ENCODE results near the gene CNTN6. TPM values are rescaled to one million over a fixed set of nuclear protein-coding genes. Genes with fewer than 3 reads are reported as not detected.
"Not testable (repeated sequence)": the region's sequence is repeated elsewhere in the genome, so short reads cannot be mapped to it uniquely, and the experiment has no call there.

CNTN6 gene
- total RNA-seq, 1 experiment from 2014 or later: not detected

GRCh38 chr3:1381647-1382036 lies 288.8 kb downstream of the CNTN6 start:
- no peak overlapping the region for H3K14ac ChIP-seq (ENCODE audit: insufficient read depth, low read length)
- no peak overlapping the region for H2BK20ac ChIP-seq (ENCODE audit: low read depth, low read length, poor library complexity, severe bottlenecking)
- no peak overlapping the region for H4K5ac ChIP-seq (ENCODE audit: insufficient read length, low read depth, low read length)
- no peak overlapping the region for H3K56ac ChIP-seq (ENCODE audit: insufficient read length, low read depth, low read length)
- H3K23me2 ChIP-seq (ENCODE audit: insufficient read length, low read depth, low read length, poor library complexity, severe bottlenecking): no peaks in the 10 kb centered on the region
- no peak overlapping the region for H2BK120ac ChIP-seq (ENCODE audit: low read depth, low read length, poor library complexity, severe bottlenecking)
- no peak overlapping the region for H3K4me2 ChIP-seq (ENCODE audit: insufficient read depth, insufficient read length, low read length)
- no peaks in the 10 kb centered on the region for H4K20me1 ChIP-seq (ENCODE audit: control insufficient read depth, insufficient read depth, insufficient read length)
- H3T11ph ChIP-seq (ENCODE audit: low read length): no peak overlapping the region
- H3K27ac Mint-ChIP-seq: no peak overlapping the region
- no peak overlapping the region for H3K23ac ChIP-seq (ENCODE audit: insufficient read length, low read depth, low read length)
- H2AK5ac ChIP-seq (ENCODE audit: insufficient read length, low read length): no peak overlapping the region
- DNase-seq: no peak
- no peak overlapping the region for H3K4me3 Mint-ChIP-seq
- no peak overlapping the region for H2BK5ac ChIP-seq (ENCODE audit: insufficient read length, low read length)
- peaks cover 0 to 1% (median 0%) of the 10 kb centered on the region in 3 experiments; a peak in 1 of 7 replicates for H3K36me3 Mint-ChIP-seq (ENCODE audit: insufficient read depth in 1 of 3, low read depth in 3 of 3)
- H3K79me2 ChIP-seq (ENCODE audit: insufficient read depth, low read length): no peaks in the 10 kb centered on the region
- H4K8ac ChIP-seq (replicated peaks; ENCODE audit: insufficient read length, low read depth, low read length): no peak overlapping the region
- no peak overlapping the region for H3K27ac ChIP-seq (ENCODE audit: insufficient read length, low read depth, low read length)
- no peaks in the 10 kb centered on the region for H3K27me3 Mint-ChIP-seq (ENCODE audit: low read depth)
- H3K9me3 Mint-ChIP-seq: 0 out of 5 replicates have a peak, but pooled peaks cover 1% of the 10 kb centered on the region in 2 experiments
- peaks cover 2% of the 10 kb centered on the region in 2 experiments; a peak in 1 of 4 replicates for H3K4me1 Mint-ChIP-seq
- H4K91ac ChIP-seq (ENCODE audit: insufficient read length, low read depth, low read length): no peak overlapping the region
- H3K18ac ChIP-seq (ENCODE audit: insufficient read length, low read depth, low read length): no peak overlapping the region
- no peak overlapping the region for H2AFZ ChIP-seq (ENCODE audit: low read length)
- H3K4ac ChIP-seq (ENCODE audit: low read depth, low read length): no peak overlapping the region
- no peak overlapping the region for H2BK12ac ChIP-seq (ENCODE audit: insufficient read length, low read depth, low read length)
- no peaks in the 10 kb centered on the region for H3K27me3 ChIP-seq (ENCODE audit: insufficient read depth, low read length)
- no peaks in the 10 kb centered on the region for H3K79me1 ChIP-seq (ENCODE audit: insufficient read depth, low read depth, low read length, poor library complexity, severe bottlenecking)
- H3K9me3 ChIP-seq (ENCODE audit: control insufficient read depth, low read depth, low read length): no peaks in the 10 kb centered on the region
- no peaks in the 10 kb centered on the region for H3K4me1 ChIP-seq (ENCODE audit: insufficient read depth, low read length)
- H2BK15ac ChIP-seq (ENCODE audit: low read depth, low read length): no peak overlapping the region
- no CpG with 5 or more reads among the region's 5 CpGs for WGBS (ENCODE audit: extremely low coverage, insufficient read length, low lambda C conversion rate)
- H3K9ac ChIP-seq (ENCODE audit: extremely low read depth, insufficient read length, low read length): no peak overlapping the region
- TF ChIP-seq CTCF (conservative IDR thresholded peaks at IDR 0.05): no peak

- not testable (repeated sequence) for H3K27ac ChIP-seq (ENCODE audit: insufficient read length, low read depth, low read length); H3K4me2 ChIP-seq (ENCODE audit: insufficient read depth, insufficient read length, low read length); H2BK12ac ChIP-seq (ENCODE audit: insufficient read length, low read depth, low read length); H3K14ac ChIP-seq (ENCODE audit: insufficient read depth, low read length); H3K4me1 Mint-ChIP-seq; H4K91ac ChIP-seq (ENCODE audit: insufficient read length, low read depth, low read length); H3K23me2 ChIP-seq (ENCODE audit: insufficient read length, low read depth, low read length, poor library complexity, severe bottlenecking); H2AFZ ChIP-seq (ENCODE audit: low read length); H4K8ac ChIP-seq (replicated peaks; ENCODE audit: insufficient read length, low read depth, low read length); H3K9ac ChIP-seq (ENCODE audit: extremely low read depth, insufficient read length, low read length); H3K9me3 Mint-ChIP-seq; H4K5ac ChIP-seq (ENCODE audit: insufficient read length, low read depth, low read length); DNase-seq; H3K4ac ChIP-seq (ENCODE audit: low read depth, low read length); H3K79me2 ChIP-seq (ENCODE audit: insufficient read depth, low read length); H3K23ac ChIP-seq (ENCODE audit: insufficient read length, low read depth, low read length); H3K27me3 Mint-ChIP-seq (ENCODE audit: low read depth); H2BK120ac ChIP-seq (ENCODE audit: low read depth, low read length, poor library complexity, severe bottlenecking); H2AK5ac ChIP-seq (ENCODE audit: insufficient read length, low read length); H2BK15ac ChIP-seq (ENCODE audit: low read depth, low read length); H3K56ac ChIP-seq (ENCODE audit: insufficient read length, low read depth, low read length); H2BK20ac ChIP-seq (ENCODE audit: low read depth, low read length, poor library complexity, severe bottlenecking); H2BK5ac ChIP-seq (ENCODE audit: insufficient read length, low read length); H4K20me1 ChIP-seq (ENCODE audit: control insufficient read depth, insufficient read depth, insufficient read length); H3K79me1 ChIP-seq (ENCODE audit: insufficient read depth, low read depth, low read length, poor library complexity, severe bottlenecking); H3K9me3 ChIP-seq (ENCODE audit: control insufficient read depth, low read depth, low read length); H3K4me1 ChIP-seq (ENCODE audit: insufficient read depth, low read length); H3K27me3 ChIP-seq (ENCODE audit: insufficient read depth, low read length); H3K4me3 Mint-ChIP-seq; H3T11ph ChIP-seq (ENCODE audit: low read length); H3K18ac ChIP-seq (ENCODE audit: insufficient read length, low read depth, low read length)
- WGBS (ENCODE audit: extremely low coverage, insufficient read length, low lambda C conversion rate): no CpG with 5 or more reads among the region's 23 CpGs
- peak overlapping the region; percentile 61 to 88 (median 75); a peak in 2 of 7 replicates for H3K27ac Mint-ChIP-seq
- peaks cover 4 to 12% (median 6%) of the 10 kb centered on the region in 3 experiments; a peak in 4 of 7 replicates for H3K36me3 Mint-ChIP-seq (ENCODE audit: insufficient read depth in 1 of 3, low read depth in 3 of 3)
These were observed 294.6 kb downstream of the CNTN6 start for GRCh38 chr3:1387396-1387905.
